Mesenchymal stem cell (in vitro differentiated cells and primary cell): ENCODE measurements around the gene DCDC2.
A peak's percentile ranks its signal among the peaks of the same experiment; 100 is the strongest.

Experiments used
- DNase-seq: peaks from one replicate; pipeline ENCODE4 v3.0.0-alpha.2; 2013
- H2AFZ ChIP-seq: one replicate; pipeline ENCODE4 v1.6.1; 2013; ENCODE audit warnings: low read depth, mild to moderate bottlenecking, control low read depth, inconsistent platforms, low read length, moderate library complexity
- H2AK5ac ChIP-seq: 2 replicates; pipeline ENCODE4 v1.6.1; 2013; ENCODE audit warnings: low read length, moderate library complexity, mild to moderate bottlenecking, inconsistent platforms; ENCODE audit not compliant: severe bottlenecking
- H2BK120ac ChIP-seq: one replicate; pipeline ENCODE4 v1.6.1; 2013; ENCODE audit warnings: low read depth, mild to moderate bottlenecking, inconsistent platforms, low read length, moderate library complexity
- H2BK12ac ChIP-seq, 2 experiments: one replicate each; pipeline ENCODE4 v1.6.1; 2013; ENCODE audit warnings: inconsistent platforms in 2 of 2, low read length in 2 of 2, mild to moderate bottlenecking in 2 of 2, moderate library complexity in 2 of 2, control low read depth in 1 of 2
- H2BK15ac ChIP-seq: one replicate; pipeline ENCODE4 v1.6.1; 2013; ENCODE audit warnings: mild to moderate bottlenecking, low read depth, inconsistent platforms; ENCODE audit not compliant: poor library complexity, severe bottlenecking
- H2BK5ac ChIP-seq: 2 replicates; pipeline ENCODE4 v1.6.1; 2013; ENCODE audit warnings: low read depth, mild to moderate bottlenecking, low read length, control low read depth, inconsistent platforms; ENCODE audit not compliant: poor library complexity, severe bottlenecking
- H3K14ac ChIP-seq, 2 experiments: one replicate each; pipeline ENCODE4 v1.6.1; 2013; ENCODE audit warnings: inconsistent platforms in 2 of 2, low read length in 2 of 2, control low read depth in 1 of 2, mild to moderate bottlenecking in 1 of 2, moderate library complexity in 1 of 2
- H3K18ac ChIP-seq, 2 experiments: one replicate each; pipeline ENCODE4 v1.6.1; 2013; ENCODE audit warnings: inconsistent platforms in 2 of 2, low read length in 2 of 2, control low read depth in 1 of 2, low read depth in 1 of 2, mild to moderate bottlenecking in 1 of 2
- H3K23ac ChIP-seq, 2 experiments: one replicate each; pipeline ENCODE4 v1.6.1; 2013; ENCODE audit warnings: inconsistent platforms in 2 of 2, low read length in 2 of 2, mild to moderate bottlenecking in 2 of 2, moderate library complexity in 2 of 2, control low read depth in 1 of 2
- H3K27ac ChIP-seq: 2 replicates; pipeline ENCODE4 v1.5.1; 2013; ENCODE audit warnings: mild to moderate bottlenecking, moderate library complexity, low read length, control low read depth, inconsistent platforms; ENCODE audit not compliant: poor library complexity, severe bottlenecking
- H3K27me3 ChIP-seq, 2 experiments: 2 replicates each; pipeline versions ENCODE4 v1.6.1 to v1.7.0; 2013; ENCODE audit warnings: low read length in 2 of 2, mild to moderate bottlenecking in 2 of 2, moderate library complexity in 2 of 2, control low read depth in 1 of 2, inconsistent platforms in 1 of 2; ENCODE audit not compliant: control insufficient read depth in 1 of 2, insufficient read depth in 1 of 2
- H3K36me3 ChIP-seq, 2 experiments: 2 replicates each; pipeline versions ENCODE4 v1.6.1 to v1.7.0; 2013; ENCODE audit warnings: low read length in 2 of 2, control low read depth in 1 of 2, inconsistent platforms in 1 of 2, low read depth in 1 of 2, mild to moderate bottlenecking in 1 of 2; ENCODE audit not compliant: insufficient read depth in 2 of 2, control insufficient read depth in 1 of 2
- H3K4ac ChIP-seq, 2 experiments: one replicate each; pipeline ENCODE4 v1.6.1; 2013; ENCODE audit warnings: inconsistent platforms in 2 of 2, low read length in 2 of 2, mild to moderate bottlenecking in 2 of 2, moderate library complexity in 2 of 2, control low read depth in 1 of 2, low read depth in 1 of 2
- H3K4me1 ChIP-seq: 2 replicates; pipeline ENCODE4 v1.6.1; 2013; ENCODE audit warnings: low read depth, low read length, control low read depth; ENCODE audit not compliant: control insufficient read depth, insufficient read depth
- H3K4me2 ChIP-seq: 2 replicates; pipeline ENCODE4 v1.6.1; 2013; ENCODE audit warnings: low read length, mild to moderate bottlenecking, inconsistent platforms; ENCODE audit not compliant: poor library complexity, severe bottlenecking
- H3K4me3 ChIP-seq, 2 experiments: 2 replicates each; pipeline versions ENCODE4 v1.5.1 to v1.7.0; 2013; ENCODE audit warnings: low read length in 2 of 2, mild to moderate bottlenecking in 2 of 2, control low read depth in 1 of 2, low read depth in 1 of 2; ENCODE audit not compliant: insufficient read depth in 1 of 2
- H3K79me1 ChIP-seq: replicated peaks from 2 replicates; pipeline ENCODE4 v1.6.1; 2013; ENCODE audit warnings: mild to moderate bottlenecking, control low read depth, low read length, inconsistent platforms; ENCODE audit not compliant: poor library complexity, severe bottlenecking
- H3K9ac ChIP-seq: 2 replicates; pipeline ENCODE4 v1.7.0; 2013; ENCODE audit warnings: mild to moderate bottlenecking, low read length, moderate library complexity
- H3K9me3 ChIP-seq: 2 replicates; pipeline ENCODE4 v1.7.0; 2013; ENCODE audit warnings: mild to moderate bottlenecking, low read length; ENCODE audit not compliant: control insufficient read depth
- H4K8ac ChIP-seq: one replicate; pipeline ENCODE4 v1.6.1; 2013; ENCODE audit warnings: inconsistent platforms, mild to moderate bottlenecking, low read length, moderate library complexity
- H4K91ac ChIP-seq: one replicate; pipeline ENCODE4 v1.6.1; 2013; ENCODE audit warnings: mild to moderate bottlenecking, low read length, inconsistent platforms
- WGBS: methylation state at CpG from one replicate; pipeline ENCODE4 v1.1.7; 2013; ENCODE audit warnings: mixed read lengths; 5-methylcytosine and 5-hydroxymethylcytosine counted together

The DCDC2 gene

GRCh38 chr6:24227556-24227955 is 130.3 kb downstream of the DCDC2 start:
- H3K79me1 ChIP-seq = peaks cover 4% of the 10 kb centered on the region
- no peak overlapping the region for H3K14ac ChIP-seq
- WGBS = 21% methylated on average over 3 of the region's 4 CpGs
- no peak overlapping the region for H3K27ac ChIP-seq
- H3K9me3 ChIP-seq = no peaks in the 10 kb centered on the region
- no peak overlapping the region for H2BK120ac ChIP-seq
- H3K18ac ChIP-seq = peak overlapping the region in 1 of 2 experiments; percentile 73
- peaks cover 0 to 5% of the 10 kb centered on the region in 2 experiments for H3K36me3 ChIP-seq
- H3K4me3 ChIP-seq = no peak overlapping the region
- H3K4ac ChIP-seq = peak overlapping the region in 1 of 2 experiments; percentile 81
- H2BK12ac ChIP-seq = peak overlapping the region in 1 of 2 experiments; percentile 98
- no peak overlapping the region for H3K23ac ChIP-seq
- H2AK5ac ChIP-seq = no peak overlapping the region
- DNase-seq = peak; percentile 57
- H3K27me3 ChIP-seq = no peaks in the 10 kb centered on the region
- no peak overlapping the region for H2BK5ac ChIP-seq
- no peak overlapping the region for H4K91ac ChIP-seq
- H2BK15ac ChIP-seq = no peak overlapping the region
- H2AFZ ChIP-seq = no peak overlapping the region
- peaks cover 4% of the 10 kb centered on the region for H3K4me1 ChIP-seq
- no peak overlapping the region for H3K4me2 ChIP-seq
- peak overlapping the region; percentile 87 for H3K9ac ChIP-seq
- no peak overlapping the region for H4K8ac ChIP-seq

GRCh38 chr6:24226541-24226940 is 131.3 kb downstream of the DCDC2 start:
- H3K36me3 ChIP-seq = peaks cover 0 to 5% of the 10 kb centered on the region in 2 experiments
- H2AK5ac ChIP-seq = no peak overlapping the region
- H4K91ac ChIP-seq = no peak overlapping the region
- no peak overlapping the region for H2AFZ ChIP-seq
- H3K4ac ChIP-seq = no peak overlapping the region
- no peak overlapping the region for H3K4me2 ChIP-seq
- H3K18ac ChIP-seq = peak overlapping the region in 1 of 2 experiments; percentile 34
- no peak overlapping the region for H2BK120ac ChIP-seq
- WGBS = 13% methylated on average over 1 of the region's 3 CpGs
- H3K79me1 ChIP-seq = peaks cover 4% of the 10 kb centered on the region
- no peak overlapping the region for H2BK15ac ChIP-seq
- H3K9me3 ChIP-seq = no peaks in the 10 kb centered on the region
- H2BK5ac ChIP-seq = no peak overlapping the region
- peaks cover 4% of the 10 kb centered on the region for H3K4me1 ChIP-seq
- H3K27me3 ChIP-seq = no peaks in the 10 kb centered on the region
- no peak overlapping the region for H2BK12ac ChIP-seq
- no peak overlapping the region for H3K27ac ChIP-seq
- no peak overlapping the region for H3K4me3 ChIP-seq
- no peak overlapping the region for H3K23ac ChIP-seq
- no peak overlapping the region for H3K14ac ChIP-seq
- no peak for DNase-seq
- H3K9ac ChIP-seq = no peak overlapping the region
- H4K8ac ChIP-seq = no peak overlapping the region

GRCh38 chr6:24225838-24226237 is 132.0 kb downstream of the DCDC2 start:
- Histone ChIP-seq H4K8ac (no peak overlapping the region), H3K4me3 (no peak overlapping the region), H2BK12ac (no peak overlapping the region), H2BK5ac (no peak overlapping the region), H3K79me1 (peaks cover 4% of the 10 kb centered on the region), H3K36me3 (peaks cover 0 to 3% of the 10 kb centered on the region in 2 experiments), H2BK15ac (no peak overlapping the region), H3K4me1 (peaks cover 4% of the 10 kb centered on the region), H3K4me2 (no peak overlapping the region), H3K18ac (no peak overlapping the region), H2BK120ac (no peak overlapping the region), H3K4ac (no peak overlapping the region), H4K91ac (no peak overlapping the region), H2AK5ac (no peak overlapping the region), H3K9ac (no peak overlapping the region), H3K9me3 (no peaks in the 10 kb centered on the region), H3K23ac (no peak overlapping the region), H3K14ac (no peak overlapping the region), H3K27ac (no peak overlapping the region), H2AFZ (no peak overlapping the region), H3K27me3 (no peaks in the 10 kb centered on the region)
- DNase-seq = no peak
- 100% methylated on average over 1 of the region's 2 CpGs for WGBS

GRCh38 chr6:24223115-24223919 is 134.5 kb downstream of the DCDC2 start:
- no peak overlapping the region for H3K4me3 ChIP-seq
- no peak overlapping the region for H2BK15ac ChIP-seq
- H3K4me2 ChIP-seq = no peak overlapping the region
- H2BK12ac ChIP-seq = no peak overlapping the region
- H3K9ac ChIP-seq = no peak overlapping the region
- H3K18ac ChIP-seq = no peak overlapping the region
- H3K4me1 ChIP-seq = peaks cover 1% of the 10 kb centered on the region
- H3K14ac ChIP-seq = no peak overlapping the region
- H4K8ac ChIP-seq = no peak overlapping the region
- H2BK5ac ChIP-seq = no peak overlapping the region
- H3K27ac ChIP-seq = no peak overlapping the region
- H3K36me3 ChIP-seq = peaks cover 0 to 3% of the 10 kb centered on the region in 2 experiments
- DNase-seq = peak; percentile 25
- H2BK120ac ChIP-seq = no peak overlapping the region
- 79% methylated on average over 7 of the region's 7 CpGs for WGBS
- no peaks in the 10 kb centered on the region for H3K27me3 ChIP-seq
- no peak overlapping the region for H2AFZ ChIP-seq
- H3K23ac ChIP-seq = no peak overlapping the region
- peaks cover 5% of the 10 kb centered on the region for H3K79me1 ChIP-seq
- no peak overlapping the region for H3K4ac ChIP-seq
- H2AK5ac ChIP-seq = no peak overlapping the region
- H3K9me3 ChIP-seq = no peaks in the 10 kb centered on the region
- H4K91ac ChIP-seq = no peak overlapping the region
